Retinal pigment epithelial cell (primary cell): ENCODE results near the gene GDPD5.

ENCODE experiments used
- DNase-seq: peaks from one replicate; pipeline ENCODE4 v3.0.0-alpha.2; 2010; ENCODE audit warnings: low read depth
- H3K4me3 ChIP-seq: 2 replicates; pipeline ENCODE4 v1.5.1; 2011; ENCODE audit warnings: mild to moderate bottlenecking, low read length, control low read depth, moderate library complexity
- CTCF ChIP-seq: conservative IDR thresholded peaks from 2 replicates; pipeline ENCODE4 v1.5.1; 2011; ENCODE audit warnings: low read depth, low read length, control low read depth, inconsistent platforms

Gene GDPD5

GRCh38 chr11:75490221-75491181, 35.2 kb downstream of the GDPD5 start:
- TF ChIP-seq CTCF: no peak
- peak overlapping the region; percentile 26 for H3K4me3 ChIP-seq
- no peak for DNase-seq

GRCh38 chr11:75487365-75487764, 38.4 kb downstream of the GDPD5 start:
- TF ChIP-seq CTCF: no peak
- no peak for DNase-seq
- H3K4me3 ChIP-seq: no peak overlapping the region

GRCh38 chr11:75485742-75486141, 40.0 kb downstream of the GDPD5 start:
- no peak for DNase-seq
- TF ChIP-seq CTCF: no peak
- H3K4me3 ChIP-seq: no peak overlapping the region

GRCh38 chr11:75482931-75483469, 42.7 kb downstream of the GDPD5 start:
- H3K4me3 ChIP-seq: no peak overlapping the region
- no peak for DNase-seq
- TF ChIP-seq CTCF: no peak

GRCh38 chr11:75481922-75482606, 43.7 kb downstream of the GDPD5 start:
- DNase-seq: no peak
- H3K4me3 ChIP-seq: no peak overlapping the region
- no peak for TF ChIP-seq CTCF

- no peak overlapping the region for H3K4me3 ChIP-seq
- DNase-seq: no peak
- no peak for TF ChIP-seq CTCF
Observed at GRCh38 chr11:75481223-75481921, 44.4 kb downstream of the GDPD5 start.
